AG09309 (cell line): ENCODE measurements around the gene SALL2.
A peak's percentile ranks its signal among the peaks of the same experiment; 100 is the strongest.

Experiments used
- DNase-seq: peaks from one replicate; pipeline ENCODE4 v3.0.0-alpha.2; 2010; ENCODE audit warnings: low read depth
- H3K4me3 ChIP-seq: 2 replicates; pipeline ENCODE4 v1.5.1; 2011; ENCODE audit warnings: mild to moderate bottlenecking, low read depth, low read length, moderate library complexity; ENCODE audit not compliant: control insufficient read depth
- CTCF ChIP-seq: IDR thresholded peaks from 2 replicates; pipeline ENCODE4 v1.5.1; 2011; ENCODE audit warnings: mild to moderate bottlenecking, low read depth, low read length, inconsistent platforms; ENCODE audit not compliant: insufficient read depth, control insufficient read depth; ENCODE audit errors: missing control alignments

SALL2 gene

GRCh38 chr14:21527318-21527679 lies 1.2 kb upstream of the SALL2 start:
- DNase-seq, result no peak
- H3K4me3 ChIP-seq, result no peak overlapping the region
- no peak for TF ChIP-seq CTCF

GRCh38 chr14:21526672-21527317 lies 649 bp upstream of the SALL2 start:
- TF ChIP-seq CTCF, result no peak
- H3K4me3 ChIP-seq, result peak overlapping the region; percentile 81
- no peak for DNase-seq

GRCh38 chr14:21525571-21525961 lies 580 bp downstream of the SALL2 start:
- TF ChIP-seq CTCF, result no peak
- H3K4me3 ChIP-seq, result peak overlapping the region; percentile 81
- no peak for DNase-seq

- no peak for DNase-seq
- TF ChIP-seq CTCF, result no peak
- H3K4me3 ChIP-seq, result no peak overlapping the region
Measured at GRCh38 chr14:21524575-21525490, 1.3 kb downstream of the SALL2 start.

- no peak for TF ChIP-seq CTCF
- H3K4me3 ChIP-seq, result no peak overlapping the region
- DNase-seq, result no peak
Measured at GRCh38 chr14:21523203-21523602, 2.9 kb downstream of the SALL2 start.

DNA sequence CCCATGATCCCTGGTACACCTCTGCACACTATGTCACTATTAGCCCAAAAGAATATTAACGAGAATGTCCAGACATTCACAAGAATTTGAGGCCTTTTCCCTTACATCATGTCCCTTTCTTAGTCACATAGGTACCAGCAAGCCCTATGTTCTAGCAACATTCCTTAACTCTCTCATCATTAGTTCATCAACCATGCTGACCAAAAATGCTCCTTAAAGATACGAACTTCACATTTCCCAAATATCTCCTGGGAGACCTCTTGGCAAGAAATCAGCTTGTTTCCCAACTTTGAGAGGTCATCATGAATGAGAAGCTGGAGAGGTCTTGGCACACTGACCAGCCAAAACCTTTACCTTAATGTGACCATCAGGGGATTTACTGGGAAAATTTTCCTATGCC lies 4.6 kb downstream of the SALL2 start:
- no peak overlapping the region for H3K4me3 ChIP-seq
- no peak for DNase-seq
- TF ChIP-seq CTCF, result no peak

DNA sequence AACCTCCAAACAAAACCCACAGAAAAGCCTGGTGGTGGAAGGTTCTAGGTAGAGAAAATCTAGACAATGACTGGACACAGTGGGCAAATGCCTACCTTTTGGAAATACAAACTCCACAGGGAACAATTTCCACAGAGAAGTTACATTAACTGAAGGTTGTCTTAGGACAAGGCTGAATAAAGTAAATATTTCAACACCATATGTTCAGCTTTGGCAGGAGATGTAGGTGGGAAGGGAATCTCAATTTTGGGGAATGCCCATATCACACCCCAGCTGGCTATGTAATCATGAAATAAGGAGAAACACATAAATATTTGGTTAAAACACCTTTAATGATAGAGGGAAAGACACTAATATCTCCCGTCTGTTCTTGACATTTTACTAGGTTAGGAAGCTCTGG lies 5.4 kb downstream of the SALL2 start:
- TF ChIP-seq CTCF, result no peak
- H3K4me3 ChIP-seq, result no peak overlapping the region
- DNase-seq, result no peak
